Body of pancreas (tissue), 4 donors: ENCODE results near the gene NEMP2. TPM values are rescaled to one million over a fixed set of nuclear protein-coding genes. Genes with fewer than 3 reads are reported as not detected.

Source experiments
- ATAC-seq: fragments of 150-250 bp; one replicate; pipeline ENCODE4 v1.9.1; 2016
- DNase-seq, 4 donors: peaks; one replicate each; pipeline ENCODE4 v3.0.0-alpha.2; 2019
- H3K27ac ChIP-seq, 4 donors: fragments of 200-600 bp; sonication (generic); 1 replicate in 3 of 4; 2 replicates in 1 of 4; pipeline versions ENCODE4 v1.5.1 to v1.6.1; 2016 to 2019; ENCODE audit warnings: mild to moderate bottlenecking in 1 of 4, mixed read lengths in 1 of 4, moderate library complexity in 1 of 4
- H3K27me3 ChIP-seq, 2 donors: fragments of 200-600 bp; sonication (generic); one replicate each; pipeline ENCODE4 v1.6.0; 2016; ENCODE audit warnings: mild to moderate bottlenecking in 1 of 2
- H3K36me3 ChIP-seq, 2 donors: fragments of 200-600 bp; sonication (generic); replicated peaks in 1 of 2; 2 replicates each; pipeline ENCODE4 v1.5.1; 2016; ENCODE audit warnings: low read depth in 2 of 2; ENCODE audit not compliant: insufficient read depth in 1 of 2
- H3K4me1 ChIP-seq: fragments of 200-600 bp; sonication (generic); one replicate; pipeline ENCODE4 v1.6.0; 2016
- H3K4me3 ChIP-seq, 2 donors: fragments of 200-600 bp; sonication (generic); 1 replicate in 1 of 2; 2 replicates in 1 of 2; pipeline ENCODE4 v1.5.1; 2016 to 2019
- H3K9me3 ChIP-seq, 3 donors: fragments of 200-600 bp; sonication (generic); 1 replicate in 2 of 3; 2 replicates in 1 of 3; pipeline ENCODE4 v1.5.1; 2016
- CTCF ChIP-seq, 7 experiments: fragments of 450-650 bp in 4 of 7; fragments of 200-600 bp in 3 of 7; sonication (generic) in 3 of 7; IDR thresholded peaks; one replicate each; pipeline ENCODE4 v1.5.1; 2016 to 2019; ENCODE audit warnings: antibody characterized with exemption in 7 of 7
- POLR2A ChIP-seq, 3 donors: fragments of 450-650 bp; IDR thresholded peaks; one replicate each; pipeline ENCODE4 v1.6.1; 2016; ENCODE audit warnings: antibody characterized with exemption in 3 of 3, mild to moderate bottlenecking in 2 of 3
- WGBS, 2 donors: methylation state at CpG; one replicate each; pipeline ENCODE4 v1.1.5; 2017; 5-methylcytosine and 5-hydroxymethylcytosine counted together
- intact Hi-C: fragments of 100-400 bp; cut with DNase I; formaldehyde crosslinking; loops from one replicate; pipeline ENCODE4 v1.15.1; 2023
- total RNA-seq, 2 donors: library from RNA; depleted of rRNA; stranded (reverse); fragments of >200 nt; gene quantifications; one replicate each; pipeline ENCODE4 v1.1.0, GENCODE V29; 2016

NEMP2 gene
- total RNA-seq, 2 donors from 2014 or later: 3.0 to 3.9 TPM

- intact Hi-C loops: no loop called here
- ATAC-seq (no peak), DNase-seq (no peak)
- Histone ChIP-seq H3K36me3 (no peaks in the 10 kb centered on the region), H3K4me3 (no peak overlapping the region), H3K4me1 (no peaks in the 10 kb centered on the region), H3K27ac (no peak overlapping the region), H3K27me3 (no peaks in the 10 kb centered on the region), H3K9me3 (no peaks in the 10 kb centered on the region)
- 84 to 91% methylated on average over 2 of the region's 2 CpGs for WGBS, 2 donors
- no peak for TF ChIP-seq POLR2A (IDR thresholded peaks at IDR 0.05)
- no peak for TF ChIP-seq CTCF (IDR thresholded peaks at IDR 0.05)
Measured at GRCh38 chr2:190569994-190570755, 35.7 kb upstream of the NEMP2 start.

GRCh38 chr2:190564838-190565237, 30.3 kb upstream of the NEMP2 start:
- no peak for ATAC-seq
- intact Hi-C loops: no loop called here
- no peaks in the 10 kb centered on the region for H3K36me3 ChIP-seq
- no peaks in the 10 kb centered on the region for H3K27me3 ChIP-seq
- TF ChIP-seq POLR2A (IDR thresholded peaks at IDR 0.05): no peak
- no peak for TF ChIP-seq CTCF (IDR thresholded peaks at IDR 0.05)
- DNase-seq: no peak
- no peak overlapping the region for H3K4me3 ChIP-seq
- WGBS, 2 donors: 68 to 80% methylated on average over 2 of the region's 2 CpGs
- H3K4me1 ChIP-seq: no peaks in the 10 kb centered on the region
- H3K27ac ChIP-seq: no peak overlapping the region
- no peaks in the 10 kb centered on the region for H3K9me3 ChIP-seq

- Histone ChIP-seq H3K36me3 (no peaks in the 10 kb centered on the region), H3K27me3 (no peaks in the 10 kb centered on the region), H3K4me1 (no peaks in the 10 kb centered on the region), H3K27ac (no peak overlapping the region), H3K4me3 (no peak overlapping the region), H3K9me3 (no peaks in the 10 kb centered on the region)
- ATAC-seq (no peak), DNase-seq (no peak)
- WGBS, 2 donors: 83 to 85% methylated on average over 2 of the region's 2 CpGs
- intact Hi-C loops: no loop called here
- TF ChIP-seq POLR2A (IDR thresholded peaks at IDR 0.05): no peak
- no peak for TF ChIP-seq CTCF (IDR thresholded peaks at IDR 0.05)
Measured at GRCh38 chr2:190563646-190564045, 29.1 kb upstream of the NEMP2 start.

- Histone ChIP-seq H3K9me3 (no peaks in the 10 kb centered on the region), H3K4me1 (no peaks in the 10 kb centered on the region), H3K36me3 (no peaks in the 10 kb centered on the region), H3K27me3 (no peaks in the 10 kb centered on the region), H3K4me3 (no peak overlapping the region), H3K27ac (no peak overlapping the region)
- DNase-seq: no peak
- 52 to 57% methylated on average over 8 of the region's 8 CpGs for WGBS, 2 donors
- ATAC-seq: no peak
- TF ChIP-seq CTCF (IDR thresholded peaks at IDR 0.05) (no peak), POLR2A (IDR thresholded peaks at IDR 0.05) (no peak)
- intact Hi-C loops: no loop called here
Measured at GRCh38 chr2:190563109-190563508, 28.6 kb upstream of the NEMP2 start.

GRCh38 chr2:190562121-190562520, 27.6 kb upstream of the NEMP2 start:
- Histone ChIP-seq H3K27me3 (no peaks in the 10 kb centered on the region), H3K27ac (no peak overlapping the region), H3K4me3 (no peak overlapping the region), H3K9me3 (no peaks in the 10 kb centered on the region), H3K4me1 (no peaks in the 10 kb centered on the region), H3K36me3 (no peaks in the 10 kb centered on the region)
- ATAC-seq (no peak), DNase-seq (no peak)
- intact Hi-C loops: no loop called here
- TF ChIP-seq POLR2A (IDR thresholded peaks at IDR 0.05) (no peak), CTCF (IDR thresholded peaks at IDR 0.05) (no peak)
- WGBS, 2 donors: 49 to 53% methylated on average over 2 of the region's 2 CpGs
